ENCODE results near the gene RAB22A. TPM values are rescaled to one million over a fixed set of nuclear protein-coding genes. Genes with fewer than 3 reads are reported as not detected.

The RAB22A gene
- total and polyA plus RNA-seq, 2 donors (not counting 1 experiment from before 2014, with no cell fraction given), result 13.7 to 20.6 TPM

DNA sequence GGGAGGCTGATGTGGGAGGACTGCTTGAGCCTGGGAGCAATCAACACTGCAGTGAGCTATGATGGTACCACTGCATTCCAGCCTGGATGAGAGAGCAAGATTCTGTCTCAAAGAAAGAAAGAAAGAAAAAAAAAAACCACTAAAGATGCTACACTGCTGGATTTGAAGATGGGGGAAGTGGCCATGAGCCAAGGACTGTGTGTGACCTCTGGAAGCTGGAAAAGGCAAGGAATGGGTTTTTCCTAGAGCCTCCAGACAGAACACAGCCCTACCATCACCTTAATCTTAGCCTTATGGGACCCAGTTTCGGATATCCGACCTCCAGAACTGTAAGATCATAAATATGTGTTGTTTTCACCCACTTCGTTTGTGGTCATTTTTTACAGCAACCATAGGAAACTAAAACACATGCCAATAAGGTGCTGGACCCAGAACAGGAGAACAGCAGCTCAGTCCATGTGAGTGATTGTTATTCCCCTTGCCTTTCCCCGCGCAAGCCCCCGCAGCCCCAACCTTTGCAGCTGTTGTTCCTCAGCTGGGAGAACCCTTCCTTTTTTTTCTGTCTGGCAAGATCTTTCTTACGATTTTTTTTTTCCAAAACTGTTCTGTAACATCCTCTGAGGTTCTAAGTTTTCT is 68.4 kb downstream of the RAB22A start:
- Histone ChIP-seq H3K27ac (ENCODE audit: insufficient read depth, low read length) (no peak overlapping the region), H4K20me1 (ENCODE audit: control insufficient read depth, extremely low read depth, insufficient read depth, low read length) (no peaks in the 10 kb centered on the region), H3K9me3 (ENCODE audit: control insufficient read depth, insufficient read depth, low read depth, low read length) (no peaks in the 10 kb centered on the region), H2AFZ (ENCODE audit: low read length) (no peak overlapping the region), H3K4me3 (replicated peaks in 1 of 4; ENCODE audit: control extremely low read depth in 1 of 4, insufficient read depth in 1 of 4, low read depth in 3 of 4, low read length in 4 of 4) (no peak overlapping the region), H3K36me3 (ENCODE audit: control insufficient read depth, insufficient read depth, low read length) (no peaks in the 10 kb centered on the region), H3K79me2 (ENCODE audit: control insufficient read depth, insufficient read depth, low read length) (no peaks in the 10 kb centered on the region), H3K4me1 (ENCODE audit: control insufficient read depth, extremely low read depth, insufficient read depth, low read length) (no peaks in the 10 kb centered on the region), H3K27me3 (ENCODE audit: control insufficient read depth, insufficient read depth, low read length) (peaks cover 2% of the 10 kb centered on the region), H3K9ac (ENCODE audit: insufficient read depth, low read length) (no peak overlapping the region), H3K4me2 (ENCODE audit: extremely low read depth, insufficient read depth, low read length) (no peak overlapping the region)
- no peak for DNase-seq (ENCODE audit: low read depth in 2 of 2)
- TF ChIP-seq, protein P1, sequence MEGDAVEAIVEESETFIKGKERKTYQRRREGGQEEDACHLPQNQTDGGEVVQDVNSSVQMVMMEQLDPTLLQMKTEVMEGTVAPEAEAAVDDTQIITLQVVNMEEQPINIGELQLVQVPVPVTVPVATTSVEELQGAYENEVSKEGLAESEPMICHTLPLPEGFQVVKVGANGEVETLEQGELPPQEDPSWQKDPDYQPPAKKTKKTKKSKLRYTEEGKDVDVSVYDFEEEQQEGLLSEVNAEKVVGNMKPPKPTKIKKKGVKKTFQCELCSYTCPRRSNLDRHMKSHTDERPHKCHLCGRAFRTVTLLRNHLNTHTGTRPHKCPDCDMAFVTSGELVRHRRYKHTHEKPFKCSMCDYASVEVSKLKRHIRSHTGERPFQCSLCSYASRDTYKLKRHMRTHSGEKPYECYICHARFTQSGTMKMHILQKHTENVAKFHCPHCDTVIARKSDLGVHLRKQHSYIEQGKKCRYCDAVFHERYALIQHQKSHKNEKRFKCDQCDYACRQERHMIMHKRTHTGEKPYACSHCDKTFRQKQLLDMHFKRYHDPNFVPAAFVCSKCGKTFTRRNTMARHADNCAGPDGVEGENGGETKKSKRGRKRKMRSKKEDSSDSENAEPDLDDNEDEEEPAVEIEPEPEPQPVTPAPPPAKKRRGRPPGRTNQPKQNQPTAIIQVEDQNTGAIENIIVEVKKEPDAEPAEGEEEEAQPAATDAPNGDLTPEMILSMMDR (conservative IDR thresholded peaks at IDR 0.05 in 1 of 2, IDR thresholded peaks at IDR 0.05 in 1 of 2; ENCODE audit: low read depth in 1 of 2, low read length in 2 of 2), result no peak

GRCh38 chr20:58378704-58379103 is 69.2 kb downstream of the RAB22A start:
- Histone ChIP-seq H3K27me3 (ENCODE audit: control insufficient read depth, insufficient read depth, low read length) (peaks cover 3% of the 10 kb centered on the region), H3K9me3 (ENCODE audit: control insufficient read depth, insufficient read depth, low read depth, low read length) (no peaks in the 10 kb centered on the region), H2AFZ (ENCODE audit: low read length) (no peak overlapping the region), H3K79me2 (ENCODE audit: control insufficient read depth, insufficient read depth, low read length) (no peaks in the 10 kb centered on the region), H3K4me1 (ENCODE audit: control insufficient read depth, extremely low read depth, insufficient read depth, low read length) (no peaks in the 10 kb centered on the region), H3K4me2 (ENCODE audit: extremely low read depth, insufficient read depth, low read length) (no peak overlapping the region), H3K36me3 (ENCODE audit: control insufficient read depth, insufficient read depth, low read length) (no peaks in the 10 kb centered on the region), H4K20me1 (ENCODE audit: control insufficient read depth, extremely low read depth, insufficient read depth, low read length) (no peaks in the 10 kb centered on the region), H3K27ac (ENCODE audit: insufficient read depth, low read length) (no peak overlapping the region), H3K9ac (ENCODE audit: insufficient read depth, low read length) (no peak overlapping the region), H3K4me3 (replicated peaks in 1 of 4; ENCODE audit: control extremely low read depth in 1 of 4, insufficient read depth in 1 of 4, low read depth in 3 of 4, low read length in 4 of 4) (no peak overlapping the region)
- no peak for DNase-seq (ENCODE audit: low read depth in 2 of 2)
- TF ChIP-seq, protein P1 (conservative IDR thresholded peaks at IDR 0.05 in 1 of 2, IDR thresholded peaks at IDR 0.05 in 1 of 2; ENCODE audit: low read depth in 1 of 2, low read length in 2 of 2), result peak in 1 of 2 donors; percentile 33
- TF ChIP-seq EZH2 (IDR thresholded peaks at IDR 0.05; ENCODE audit: low read length, missing control alignments), result no peak

- no peak overlapping the region for H3K27ac ChIP-seq (ENCODE audit: insufficient read depth, low read length)
These were observed 72.1 kb downstream of the RAB22A start for GRCh38 chr20:58381627-58382026.

More at GRCh38 chr20:58381627-58382026, 72.1 kb downstream of the RAB22A start:
- Histone ChIP-seq H3K4me3 (replicated peaks in 1 of 4; ENCODE audit: control extremely low read depth in 1 of 4, insufficient read depth in 1 of 4, low read depth in 3 of 4, low read length in 4 of 4) (no peak overlapping the region), H3K9me3 (ENCODE audit: control insufficient read depth, insufficient read depth, low read depth, low read length) (no peaks in the 10 kb centered on the region), H2AFZ (ENCODE audit: low read length) (no peak overlapping the region), H3K27me3 (ENCODE audit: control insufficient read depth, insufficient read depth, low read length) (peaks cover 3% of the 10 kb centered on the region), H3K36me3 (ENCODE audit: control insufficient read depth, insufficient read depth, low read length) (no peaks in the 10 kb centered on the region), H3K79me2 (ENCODE audit: control insufficient read depth, insufficient read depth, low read length) (no peaks in the 10 kb centered on the region), H4K20me1 (ENCODE audit: control insufficient read depth, extremely low read depth, insufficient read depth, low read length) (no peaks in the 10 kb centered on the region), H3K4me1 (ENCODE audit: control insufficient read depth, extremely low read depth, insufficient read depth, low read length) (no peaks in the 10 kb centered on the region), H3K9ac (ENCODE audit: insufficient read depth, low read length) (no peak overlapping the region), H3K4me2 (ENCODE audit: extremely low read depth, insufficient read depth, low read length) (no peak overlapping the region)
- TF ChIP-seq EZH2 (IDR thresholded peaks at IDR 0.05; ENCODE audit: low read length, missing control alignments), result no peak
- TF ChIP-seq, protein P1 (conservative IDR thresholded peaks at IDR 0.05 in 1 of 2, IDR thresholded peaks at IDR 0.05 in 1 of 2; ENCODE audit: low read depth in 1 of 2, low read length in 2 of 2), result no peak
- DNase-seq (ENCODE audit: low read depth in 2 of 2), result no peak
